ENCODE data around the gene BCAR3.

DNA sequence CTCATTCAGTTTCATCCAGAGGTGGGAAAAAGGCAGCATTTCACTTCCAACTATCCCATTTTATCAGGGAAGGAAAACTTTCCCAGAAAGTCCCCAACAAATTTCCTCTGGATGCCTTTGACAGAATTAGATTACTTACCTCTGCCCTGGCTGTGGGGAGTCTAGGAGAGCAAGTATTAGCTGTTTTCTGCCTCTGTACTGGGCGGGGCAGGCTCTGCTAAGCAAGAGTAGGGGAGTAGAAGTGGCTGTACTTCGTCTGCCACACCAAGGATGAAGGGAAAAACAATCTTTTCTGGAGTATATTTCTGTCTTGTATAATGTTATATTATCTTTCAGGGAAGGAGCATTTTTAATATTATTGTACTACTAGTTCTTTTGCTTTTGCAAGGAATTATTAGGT lies 155.2 kb downstream of the BCAR3 start:
- TF ChIP-seq, protein P1, sequence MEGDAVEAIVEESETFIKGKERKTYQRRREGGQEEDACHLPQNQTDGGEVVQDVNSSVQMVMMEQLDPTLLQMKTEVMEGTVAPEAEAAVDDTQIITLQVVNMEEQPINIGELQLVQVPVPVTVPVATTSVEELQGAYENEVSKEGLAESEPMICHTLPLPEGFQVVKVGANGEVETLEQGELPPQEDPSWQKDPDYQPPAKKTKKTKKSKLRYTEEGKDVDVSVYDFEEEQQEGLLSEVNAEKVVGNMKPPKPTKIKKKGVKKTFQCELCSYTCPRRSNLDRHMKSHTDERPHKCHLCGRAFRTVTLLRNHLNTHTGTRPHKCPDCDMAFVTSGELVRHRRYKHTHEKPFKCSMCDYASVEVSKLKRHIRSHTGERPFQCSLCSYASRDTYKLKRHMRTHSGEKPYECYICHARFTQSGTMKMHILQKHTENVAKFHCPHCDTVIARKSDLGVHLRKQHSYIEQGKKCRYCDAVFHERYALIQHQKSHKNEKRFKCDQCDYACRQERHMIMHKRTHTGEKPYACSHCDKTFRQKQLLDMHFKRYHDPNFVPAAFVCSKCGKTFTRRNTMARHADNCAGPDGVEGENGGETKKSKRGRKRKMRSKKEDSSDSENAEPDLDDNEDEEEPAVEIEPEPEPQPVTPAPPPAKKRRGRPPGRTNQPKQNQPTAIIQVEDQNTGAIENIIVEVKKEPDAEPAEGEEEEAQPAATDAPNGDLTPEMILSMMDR (conservative IDR thresholded peaks at IDR 0.05 in 1 of 2, IDR thresholded peaks at IDR 0.05 in 1 of 2; ENCODE audit: extremely low read depth in 1 of 2, insufficient read depth in 1 of 2, low read depth in 1 of 2, low read length in 2 of 2): no peak
- no peak for TF ChIP-seq EZH2 (IDR thresholded peaks at IDR 0.05; ENCODE audit: borderline replicate concordance, low read length)

Measured in mammary epithelial cell (primary cell).